HK-2 (cell line): ENCODE measurements around the gene MAGED2.
"Not testable (repeated sequence)": the region's sequence is repeated elsewhere in the genome, so short reads cannot be mapped to it uniquely, and the experiment has no call there.

Experiments
- DNase-seq: peaks from one replicate; pipeline ENCODE4 v3.0.0-alpha.2; 2018; ENCODE audit not compliant: unreplicated experiment

Gene MAGED2

DNA sequence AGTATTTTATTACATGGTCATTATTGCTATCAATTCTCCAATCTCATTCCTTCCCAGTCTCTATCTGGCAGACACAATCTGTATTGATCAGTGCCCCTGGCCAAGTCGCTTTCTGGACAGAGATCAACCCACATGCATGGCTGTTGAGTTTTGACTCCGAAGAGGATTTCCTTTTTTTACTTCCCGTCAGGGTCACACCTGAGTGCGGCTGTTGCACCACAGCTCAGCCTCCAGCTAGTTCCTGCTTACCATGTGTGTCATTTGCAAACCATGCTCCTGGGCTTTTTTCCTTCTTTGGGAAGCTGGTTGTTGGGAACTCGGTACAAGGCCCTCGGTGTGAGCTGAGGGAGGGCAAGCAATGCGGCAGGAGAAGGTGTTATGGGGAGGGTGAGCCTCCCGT lies 11.7 kb downstream of the MAGED2 start:
- no peak for DNase-seq

DNA sequence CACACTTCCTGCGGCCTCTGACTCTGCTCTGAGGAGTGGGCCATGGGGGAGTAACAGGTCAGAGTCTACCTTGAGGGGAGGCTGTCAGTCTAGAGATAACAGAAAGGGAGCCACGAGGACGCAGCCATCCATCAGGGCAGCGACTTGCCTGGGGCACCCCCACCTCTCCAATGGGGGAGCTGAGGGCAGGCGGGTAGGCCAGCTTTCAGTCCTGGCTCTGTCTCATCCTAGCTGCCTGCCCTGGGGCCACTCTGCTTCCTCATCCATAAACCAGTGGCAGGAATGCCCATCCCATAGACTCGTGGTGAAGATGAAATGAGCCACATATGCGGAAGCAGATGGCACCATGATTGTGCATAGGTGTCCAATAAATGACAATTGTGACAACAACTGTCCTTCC lies 13.2 kb downstream of the MAGED2 start:
- DNase-seq, result no peak

DNA sequence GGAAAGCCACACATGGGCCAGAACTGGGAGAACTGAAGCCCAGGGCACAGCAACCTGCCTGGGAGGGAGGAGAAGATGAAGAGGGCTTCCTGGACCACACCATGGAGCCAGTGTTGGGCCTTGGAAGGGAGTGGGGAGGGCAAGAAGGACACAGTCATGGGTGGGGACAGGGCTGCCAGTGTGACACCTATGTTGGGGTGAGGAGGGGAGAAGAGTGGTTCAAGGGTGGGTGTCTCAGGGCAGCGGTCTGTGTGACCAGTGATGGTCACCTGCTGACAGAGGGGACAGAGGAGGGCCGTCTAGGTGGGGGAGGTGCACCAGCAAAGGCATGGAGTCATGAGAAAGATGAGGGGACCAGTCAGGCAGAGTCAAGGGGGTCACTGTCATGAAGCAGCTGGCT lies 13.8 kb downstream of the MAGED2 start:
- no peak for DNase-seq

DNA sequence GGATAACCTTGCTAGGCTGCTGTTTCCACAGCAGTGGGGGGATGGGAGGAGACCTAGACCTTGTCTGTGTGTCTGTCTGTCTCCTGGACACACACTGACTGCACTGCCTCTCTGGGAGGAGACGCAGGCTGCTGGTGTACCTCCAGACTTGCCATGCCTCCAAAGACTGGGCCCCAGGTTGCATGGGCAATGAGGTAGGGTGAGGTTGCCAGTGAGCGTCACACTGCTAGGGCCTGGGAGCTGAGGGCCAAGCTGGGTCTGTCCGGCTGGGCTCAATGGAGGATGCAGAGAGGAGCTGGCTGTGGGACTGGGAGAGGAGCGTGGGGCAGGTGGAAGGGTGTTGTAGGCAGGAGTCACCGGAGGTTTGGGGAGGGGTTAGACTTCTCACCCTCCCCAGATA lies 16.6 kb downstream of the MAGED2 start:
- DNase-seq, result no peak

DNA sequence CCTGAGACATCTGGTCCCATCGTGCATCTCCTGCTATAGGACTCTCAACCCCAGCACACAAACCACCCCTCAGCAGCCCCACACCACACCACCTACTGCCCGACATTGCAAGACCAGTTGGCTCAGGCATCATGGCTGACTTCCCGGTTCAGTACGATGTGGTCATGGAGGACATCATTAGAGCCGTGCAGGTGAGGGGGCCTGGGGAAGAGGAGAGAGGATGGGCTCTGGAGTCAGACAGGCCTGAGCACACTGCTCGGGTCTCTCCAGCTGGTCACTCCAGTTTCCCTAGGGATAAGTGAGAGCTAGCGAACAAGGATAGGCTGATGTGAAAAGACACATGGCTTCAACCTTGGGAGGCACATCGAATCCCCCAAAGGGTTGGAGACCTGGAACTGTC lies 17.2 kb downstream of the MAGED2 start:
- no peak for DNase-seq

DNA sequence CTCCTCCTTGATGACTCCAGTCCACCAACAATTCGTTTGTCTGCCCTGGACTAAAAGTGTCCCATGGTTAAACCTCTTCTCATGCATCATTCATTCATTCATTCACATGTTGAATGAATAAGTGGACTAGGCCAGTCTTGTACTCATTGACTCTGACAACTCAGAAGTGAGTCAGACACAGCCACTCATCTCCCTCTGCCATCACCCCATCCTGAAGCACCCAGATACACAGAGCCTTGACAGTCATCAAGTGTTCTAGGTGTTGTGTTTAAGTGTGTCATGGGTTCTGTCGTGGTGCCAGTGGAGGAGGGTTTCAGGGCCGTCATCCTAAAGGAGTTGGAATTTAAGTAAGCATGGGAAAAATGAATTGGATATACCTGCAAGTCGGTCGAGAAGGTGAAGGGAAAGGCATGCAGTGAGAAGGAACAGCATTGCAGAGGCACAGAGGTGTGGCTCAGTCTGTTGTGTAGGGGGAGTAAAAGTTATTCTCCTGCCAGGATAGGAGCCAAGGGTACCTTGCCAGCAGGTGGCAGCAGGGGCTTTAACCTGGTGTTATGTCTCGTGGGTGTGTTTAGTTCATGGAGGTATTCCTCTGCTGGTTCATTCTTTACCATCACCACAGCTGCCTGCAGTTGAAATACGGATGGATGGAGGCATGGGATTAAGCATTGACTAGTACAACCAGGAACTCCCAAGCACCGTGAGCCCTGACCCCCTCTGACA lies 18.3 kb downstream of the MAGED2 start:
- no peak for DNase-seq

DNA sequence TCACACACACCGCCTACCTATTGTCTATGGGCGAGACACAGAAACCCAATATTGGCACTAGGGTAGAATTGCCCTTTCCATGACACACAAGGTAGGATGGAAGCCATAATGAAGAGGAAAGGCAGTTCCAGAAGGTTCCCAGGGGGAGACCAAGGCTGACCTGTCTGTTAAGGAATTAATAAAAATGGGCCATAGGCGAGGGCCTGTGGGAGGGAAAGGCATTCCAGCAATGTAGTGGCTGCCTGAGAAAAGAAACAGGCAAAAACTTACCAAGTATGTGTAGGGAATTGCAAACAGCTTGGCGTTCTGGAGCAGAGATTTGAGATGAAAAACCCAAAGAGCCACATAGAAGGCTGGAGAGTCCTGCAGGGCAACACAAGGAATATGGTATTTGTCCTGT lies 19.1 kb downstream of the MAGED2 start:
- no peak for DNase-seq

DNA sequence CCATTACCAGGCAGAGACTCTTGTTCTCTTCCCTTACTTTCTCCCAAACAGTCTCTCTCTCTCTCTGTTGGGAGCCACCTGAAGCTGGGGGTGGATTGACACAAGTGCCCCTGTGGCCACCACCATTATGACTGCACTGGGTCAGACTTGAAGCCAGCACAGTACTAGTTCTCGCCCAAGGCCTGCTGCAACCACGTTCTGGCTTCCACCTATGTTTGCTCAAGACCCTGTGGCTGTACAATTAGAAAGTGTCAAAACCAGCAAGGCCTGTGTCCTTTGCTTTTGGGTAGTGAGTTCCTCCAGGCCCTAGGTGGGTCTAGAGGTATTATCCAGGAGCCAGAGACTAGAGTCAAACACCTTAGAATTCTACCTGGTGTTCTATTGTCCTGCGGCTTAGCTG lies 31.0 kb downstream of the MAGED2 start:
- no peak for DNase-seq

DNA sequence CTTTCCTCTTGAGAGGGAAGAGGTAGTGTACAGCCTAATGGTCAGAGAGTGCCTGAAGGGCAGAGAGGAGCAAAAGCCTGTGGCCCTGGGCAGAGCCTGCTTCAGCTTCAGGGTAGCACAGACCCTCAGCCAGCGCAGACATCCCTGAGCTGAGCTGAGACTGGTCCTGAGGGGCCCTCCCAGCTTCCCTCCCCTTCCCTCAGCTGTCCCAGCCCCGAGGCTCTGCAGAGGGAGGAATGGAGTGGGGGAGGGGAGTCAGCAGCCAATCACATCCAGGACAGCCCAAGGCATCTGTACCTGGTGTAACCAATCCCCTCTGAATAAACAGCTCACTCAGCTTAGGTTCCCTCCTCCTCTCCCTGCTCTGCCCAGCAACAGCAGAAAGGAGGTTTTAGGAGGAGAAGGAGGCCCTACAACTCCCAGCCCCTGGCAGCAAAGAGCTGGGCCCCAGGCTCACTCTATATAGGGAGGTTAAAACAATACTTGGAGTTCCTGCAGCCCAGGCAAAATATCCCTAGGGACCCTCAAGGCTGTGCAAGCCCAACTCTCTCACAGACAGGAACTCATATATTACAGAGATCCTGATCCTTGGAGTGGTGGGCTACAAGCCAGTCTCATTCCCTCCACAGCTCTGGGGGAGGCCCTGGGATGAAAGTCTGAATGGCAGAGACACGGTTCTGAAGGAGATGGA lies 33.8 kb downstream of the MAGED2 start:
- not testable (repeated sequence) for DNase-seq

DNA sequence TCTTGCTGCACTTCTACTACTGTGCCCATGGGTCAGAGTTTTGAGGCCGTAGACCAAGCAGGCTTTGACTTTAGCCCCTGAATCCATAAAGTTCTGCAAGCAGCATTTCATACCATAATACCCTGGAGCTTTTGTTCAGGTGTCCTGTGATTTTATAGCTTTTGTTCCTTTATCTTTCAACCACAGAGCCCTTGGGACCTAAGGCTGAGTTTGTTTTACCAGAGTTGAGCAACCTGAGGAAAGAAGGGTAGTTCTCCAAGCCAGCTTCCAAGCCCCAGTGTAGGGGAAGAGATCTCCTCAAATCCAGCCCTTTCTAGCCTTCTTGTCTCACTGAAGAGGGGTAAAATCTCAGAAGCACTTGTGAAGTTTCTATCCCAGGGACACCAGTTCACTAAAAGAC lies 35.1 kb downstream of the MAGED2 start:
- DNase-seq, result no peak

DNA sequence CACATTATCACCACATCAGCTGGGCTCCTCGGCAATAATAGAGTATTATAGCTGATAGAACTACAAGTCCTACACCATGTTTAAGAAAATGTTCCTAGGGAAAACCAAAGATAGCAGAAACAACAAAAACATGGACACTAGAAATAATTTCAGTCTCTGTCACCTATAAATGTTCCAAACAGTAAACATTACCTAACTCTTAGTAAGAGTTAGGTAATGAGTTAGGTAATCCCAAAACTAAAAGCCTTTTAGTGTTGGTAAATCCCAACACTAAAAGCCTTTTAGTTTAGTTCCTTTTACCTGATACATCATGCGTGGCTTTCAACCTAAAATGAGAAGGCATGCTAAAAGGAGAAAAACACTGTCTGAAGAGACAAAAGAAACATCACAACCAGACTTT lies 35.5 kb downstream of the MAGED2 start:
- no peak for DNase-seq

DNA sequence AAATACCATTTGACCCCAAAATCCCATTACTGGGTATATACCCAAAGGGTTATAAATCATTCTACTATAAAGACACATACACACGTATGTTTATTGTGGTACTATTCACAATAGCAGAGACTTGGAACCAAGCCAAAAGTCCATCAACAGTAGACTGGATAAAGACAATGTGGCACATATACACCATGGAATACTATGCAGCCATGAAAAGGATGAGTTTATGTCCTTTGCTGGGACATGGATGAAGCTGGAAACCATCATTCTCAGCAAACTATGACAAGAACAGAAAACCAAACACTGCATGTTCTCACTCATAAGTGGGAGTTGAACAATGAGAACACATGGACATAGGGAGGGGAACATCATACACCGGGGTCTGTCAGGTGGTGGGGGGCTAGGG lies 40.2 kb downstream of the MAGED2 start:
- not testable (repeated sequence) for DNase-seq

DNA sequence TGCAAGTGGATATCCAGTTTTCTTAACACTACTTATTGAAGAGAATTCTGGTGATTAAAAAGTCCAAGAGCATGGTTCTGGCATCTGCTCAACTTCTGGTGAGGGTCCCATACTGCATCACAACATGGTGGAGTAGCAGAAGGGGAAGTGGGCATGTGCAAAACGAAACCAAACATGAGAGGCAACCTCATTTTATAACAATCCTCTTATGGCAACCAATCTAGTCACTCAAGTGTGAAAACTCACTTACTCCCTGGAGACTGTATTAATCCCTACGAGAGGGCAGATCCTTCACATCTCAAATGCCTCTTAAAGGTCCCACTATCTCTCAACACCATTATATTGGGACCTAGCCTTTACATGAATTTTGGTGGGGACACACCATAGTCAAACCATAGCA lies 57.7 kb downstream of the MAGED2 start:
- no peak for DNase-seq
